Liver (tissue), 9 donors: ENCODE data around the gene CTNS. TPM values are rescaled to one million over a fixed set of nuclear protein-coding genes. Genes with fewer than 3 reads are reported as not detected.

Experiments used
- DNase-seq: peaks from one replicate; pipeline ENCODE4 v3.0.0-alpha.2; 2017; ENCODE audit warnings: low spot score
- H3K27ac ChIP-seq, 2 donors: one replicate each; pipeline ENCODE4 v1.7.0; 2013; ENCODE audit warnings: inconsistent platforms in 2 of 2, low read length in 2 of 2, control low read depth in 1 of 2, low read depth in 1 of 2, mild to moderate bottlenecking in 1 of 2
- H3K27me3 ChIP-seq, 4 donors: one replicate each; pipeline versions ENCODE4 v1.6.1 to v1.7.0; 2013; ENCODE audit warnings: low read length in 3 of 4, inconsistent platforms in 1 of 4, mild to moderate bottlenecking in 1 of 4, moderate library complexity in 1 of 4; ENCODE audit not compliant: control insufficient read depth in 4 of 4, insufficient read depth in 4 of 4
- H3K36me3 ChIP-seq, 4 donors: one replicate each; pipeline versions ENCODE4 v1.6.1 to v1.7.0; 2013; ENCODE audit warnings: low read length in 3 of 4, mild to moderate bottlenecking in 3 of 4, low read depth in 1 of 4, moderate library complexity in 1 of 4; ENCODE audit not compliant: control insufficient read depth in 4 of 4, insufficient read depth in 3 of 4
- H3K4me1 ChIP-seq, 4 donors: one replicate each; pipeline versions ENCODE4 v1.6.1 to v1.7.0; 2013; ENCODE audit warnings: low read length in 3 of 4, mild to moderate bottlenecking in 3 of 4, moderate library complexity in 1 of 4; ENCODE audit not compliant: control insufficient read depth in 4 of 4, insufficient read depth in 4 of 4
- H3K4me3 ChIP-seq, 3 donors: one replicate each; pipeline versions ENCODE4 v1.6.1 to v1.7.0; 2013; ENCODE audit warnings: low read length in 3 of 3, control low read depth in 1 of 3, low read depth in 1 of 3, mild to moderate bottlenecking in 1 of 3
- H3K9ac ChIP-seq, 2 donors: one replicate each; pipeline ENCODE4 v1.7.0; 2013; ENCODE audit warnings: low read length in 2 of 2, mild to moderate bottlenecking in 2 of 2, moderate library complexity in 2 of 2, control low read depth in 1 of 2, low read depth in 1 of 2
- H3K9me3 ChIP-seq, 4 donors: one replicate each; pipeline versions ENCODE4 v1.6.1 to v1.7.0; 2013; ENCODE audit warnings: low read length in 3 of 4; ENCODE audit not compliant: control insufficient read depth in 4 of 4
- CTCF ChIP-seq: fragments of 150-350 bp; IDR thresholded peaks from 2 replicates; pipeline ENCODE4 v1.5.1; 2017; ENCODE audit warnings: improper control_type of control experiment, low read depth, low read length; ENCODE audit not compliant: missing input control
- EGR1 ChIP-seq, 2 donors: IDR thresholded peaks; 2 replicates each; pipeline ENCODE4 v1.6.1; 2016 to 2018; ENCODE audit warnings: antibody characterized with exemption in 2 of 2, low read depth in 2 of 2
- FOXA1 ChIP-seq: IDR thresholded peaks from 2 replicates; pipeline ENCODE4 v1.6.1; 2016; ENCODE audit warnings: antibody characterized with exemption
- GABPA ChIP-seq, 2 donors: IDR thresholded peaks in 1 of 2; conservative IDR thresholded peaks in 1 of 2; 2 replicates each; pipeline ENCODE4 v1.6.1; 2016; ENCODE audit warnings: antibody characterized with exemption in 2 of 2, mild to moderate bottlenecking in 1 of 2, moderate library complexity in 1 of 2
- JUND ChIP-seq, 2 donors: IDR thresholded peaks; 2 replicates each; pipeline ENCODE4 v1.6.1; 2016; ENCODE audit warnings: antibody characterized with exemption in 2 of 2
- MAX ChIP-seq: IDR thresholded peaks from 2 replicates; pipeline ENCODE4 v1.6.1; 2016; ENCODE audit warnings: antibody characterized with exemption
- REST ChIP-seq: IDR thresholded peaks from 2 replicates; pipeline ENCODE4 v1.6.1; 2016; ENCODE audit warnings: antibody characterized with exemption, mild to moderate bottlenecking
- RXRA ChIP-seq, 2 donors: IDR thresholded peaks; 2 replicates each; pipeline ENCODE4 v1.6.1; 2017 to 2018; ENCODE audit warnings: antibody characterized with exemption in 2 of 2, mild to moderate bottlenecking in 1 of 2
- SP1 ChIP-seq: IDR thresholded peaks from 2 replicates; pipeline ENCODE4 v1.6.1; 2018; ENCODE audit warnings: antibody characterized with exemption, mild to moderate bottlenecking
- YY1 ChIP-seq: IDR thresholded peaks from 2 replicates; pipeline ENCODE4 v1.6.1; 2016; ENCODE audit warnings: antibody characterized with exemption, mild to moderate bottlenecking
- WGBS: extraction: QIAGEN DNeasy Blood & Tissue Kit; methylation state at CpG from one replicate; pipeline ENCODE4 v1.1.7; 2013; 5-methylcytosine and 5-hydroxymethylcytosine counted together
- polyA plus RNA-seq, 2 donors: library from polyadenylated mRNA; stranded (reverse) in 1 of 2; unstranded in 1 of 2; fragments of 200-250 nt in 1 of 2; fragments of >200 nt in 1 of 2; fragmentation: Nextera tagmentation in 1 of 2; extraction: Ambion mirVana in 1 of 2; gene quantifications; one replicate each; pipeline versions ENCODE4 v1.2.1 to v1.2.3, GENCODE V29; 2013 to 2015
- total RNA-seq, 2 donors: library from RNA; depleted of rRNA; stranded (reverse); fragments of >200 nt; gene quantifications; one replicate each; pipeline ENCODE4 v1.2.3, GENCODE V29; 2014
- donor health status: healthy.
- donor health status: healthy.
- donor health status: healthy.
- donor health status: healthy.
- donor health status: healthy.

The CTNS gene
- total and polyA plus RNA-seq, 4 donors: 6.6 to 15.3 (median 9.6) TPM

- TF ChIP-seq REST (no peak), YY1 (no peak), RXRA (IDR thresholded peaks at IDR 0.05) (no peak), FOXA1 (no peak)
Observed at GRCh38 chr17:3708366-3708765, 71.8 kb downstream of the CTNS start (continued).

- DNase-seq: no peak
- no peaks in the 10 kb centered on the region for H3K4me1 ChIP-seq
- H3K4me3 ChIP-seq: no peak overlapping the region
- 71% methylated on average over 5 of the region's 5 CpGs for WGBS
- peak; percentile 14 for TF ChIP-seq MAX
- peak; percentile 26 for TF ChIP-seq SP1
- TF ChIP-seq EGR1 (IDR thresholded peaks at IDR 0.05; ENCODE audit: low read depth in 2 of 2): no peak
- TF ChIP-seq CTCF: no peak
- TF ChIP-seq JUND (IDR thresholded peaks at IDR 0.05): no peak
- TF ChIP-seq GABPA (IDR thresholded peaks at IDR 0.05 in 1 of 2, conservative IDR thresholded peaks at IDR 0.05 in 1 of 2): no peak
- H3K27ac ChIP-seq: no peak overlapping the region
- no peaks in the 10 kb centered on the region for H3K9me3 ChIP-seq
- peaks cover 5 to 18% (median 14%) of the 10 kb centered on the region in 4 donors for H3K36me3 ChIP-seq
- no peak overlapping the region for H3K9ac ChIP-seq
- H3K27me3 ChIP-seq: no peaks in the 10 kb centered on the region
Observed at GRCh38 chr17:3710951-3711383, 74.4 kb downstream of the CTNS start.

Other genes with a start within 250 kb of the CTNS start
- not detected for gene OR1E1, start 238.3 kb upstream of the CTNS start, total RNA-seq
- gene OR1E1, start 238.3 kb upstream of the CTNS start, polyA plus RNA-seq: not detected
- gene OR3A3, start 225.4 kb upstream of the CTNS start, total RNA-seq: not detected
- not detected for gene OR3A3, start 225.4 kb upstream of the CTNS start, polyA plus RNA-seq
- gene OR1E2, start 202.9 kb upstream of the CTNS start, total RNA-seq: under 1 TPM in 1 of 2 donors, not detected in 1; 0.08 TPM
- not detected for gene OR1E2, start 202.9 kb upstream of the CTNS start, polyA plus RNA-seq
- gene SPATA22, start 164.9 kb upstream of the CTNS start, total RNA-seq: under 1 TPM; 0.19 to 0.42 TPM
- under 1 TPM in 1 of 2 donors, not detected in 1; 0.89 TPM for gene SPATA22, start 164.9 kb upstream of the CTNS start, polyA plus RNA-seq
- gene ASPA, start 160.8 kb upstream of the CTNS start, total RNA-seq: 1 to 10 TPM in 1 of 2 donors, under 1 TPM in 1; 0.89 to 4.7 TPM
- 1 to 10 TPM; 1.2 to 2.6 TPM for gene ASPA, start 160.8 kb upstream of the CTNS start, polyA plus RNA-seq
- under 1 TPM; 0.19 to 0.33 TPM for gene TRPV3, start 78.9 kb upstream of the CTNS start, total RNA-seq
- under 1 TPM; 0.04 to 0.38 TPM for gene TRPV3, start 78.9 kb upstream of the CTNS start, polyA plus RNA-seq
- gene TRPV1, start 27.3 kb upstream of the CTNS start, total RNA-seq: 10 to 100 TPM in 1 of 2 donors, 1 to 10 TPM in 1; 2.5 to 12.7 TPM
- gene TRPV1, start 27.3 kb upstream of the CTNS start, polyA plus RNA-seq: 1 to 10 TPM; 3.0 to 3.7 TPM
- gene SHPK, start 510 bp upstream of the CTNS start, total RNA-seq: 10 to 100 TPM in 1 of 2 donors, 1 to 10 TPM in 1; 9.3 to 66.6 TPM
- gene SHPK, start 510 bp upstream of the CTNS start, polyA plus RNA-seq: 10 to 100 TPM; 16.5 to 17.4 TPM
- 10 to 100 TPM; 11.9 to 19.8 TPM for gene TAX1BP3, start 31.8 kb downstream of the CTNS start, total RNA-seq
- 10 to 100 TPM; 20.1 to 27.7 TPM for gene TAX1BP3, start 31.8 kb downstream of the CTNS start, polyA plus RNA-seq
- gene EMC6, start 32.1 kb downstream of the CTNS start, total RNA-seq: 10 to 100 TPM; 12.3 to 15.3 TPM
- gene EMC6, start 32.1 kb downstream of the CTNS start, polyA plus RNA-seq: 100 to 1,000 TPM in 1 of 2 donors, 10 to 100 TPM in 1; 80.0 to 107 TPM
- 1 to 10 TPM; 1.2 to 1.8 TPM for gene P2RX5, start 59.4 kb downstream of the CTNS start, total RNA-seq
- 1 to 10 TPM in 1 of 2 donors, under 1 TPM in 1; 0.31 to 1.1 TPM for gene P2RX5, start 59.4 kb downstream of the CTNS start, polyA plus RNA-seq
- 1 to 10 TPM in 1 of 2 donors, under 1 TPM in 1; 0.08 to 5.8 TPM for gene HASPIN, start 87.1 kb downstream of the CTNS start, total RNA-seq
- gene HASPIN, start 87.1 kb downstream of the CTNS start, polyA plus RNA-seq: under 1 TPM in 1 of 2 donors, not detected in 1; 0.28 TPM
- gene ITGAE, start 164.4 kb downstream of the CTNS start, total RNA-seq: 10 to 100 TPM in 1 of 2 donors, 1 to 10 TPM in 1; 6.5 to 13.9 TPM
- 10 to 100 TPM; 10.3 to 17.7 TPM for gene ITGAE, start 164.4 kb downstream of the CTNS start, polyA plus RNA-seq
- 10 to 100 TPM; 11.8 to 17.1 TPM for gene NCBP3, start 209.5 kb downstream of the CTNS start, total RNA-seq
- gene NCBP3, start 209.5 kb downstream of the CTNS start, polyA plus RNA-seq: 1 to 10 TPM; 4.6 to 4.8 TPM